Measurements from ENCODE around the gene DNM3. TPM values are rescaled to one million over a fixed set of nuclear protein-coding genes. Genes with fewer than 3 reads are reported as not detected.

The DNM3 gene
- total and polyA plus RNA-seq, 5 donors from 2014 or later, result 0.76 to 5.5 (median 1.6) TPM

DNA sequence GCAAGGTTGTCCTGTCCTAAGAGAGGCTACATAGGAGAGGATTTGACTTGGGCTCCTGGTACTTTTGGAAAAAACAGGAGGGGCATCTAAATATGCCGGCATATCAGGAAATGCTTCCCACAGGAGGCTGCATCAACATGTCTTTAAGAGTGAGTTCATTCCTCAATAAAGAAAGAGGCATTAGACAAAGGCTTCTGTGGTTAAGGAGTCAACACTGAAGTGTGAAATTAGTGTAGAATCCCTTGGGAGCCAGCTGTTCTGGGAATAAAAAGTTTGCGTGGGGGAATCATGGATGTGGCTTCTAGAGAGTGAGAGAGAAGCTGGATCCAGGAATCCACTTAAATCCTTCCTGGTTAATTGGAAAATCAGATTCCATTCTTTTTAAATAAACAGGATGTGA is 69.5 kb downstream of the DNM3 start:
- H3K4me1 Mint-ChIP-seq, result peaks cover 0 to 1% (median 0%) of the 10 kb centered on the region in 4 donors
- no peak overlapping the region for H3K4me3 Mint-ChIP-seq
- Histone ChIP-seq H3K27ac (ENCODE audit: insufficient read depth, low read length, poor library complexity, severe bottlenecking) (no peak overlapping the region), H3K36me3 (ENCODE audit: control insufficient read depth, insufficient read depth, low read length) (no peaks in the 10 kb centered on the region), H3K4me1 (ENCODE audit: control insufficient read depth, insufficient read depth, low read length, poor library complexity, severe bottlenecking) (no peaks in the 10 kb centered on the region), H3K27me3 (ENCODE audit: control insufficient read depth, insufficient read depth, low read length) (peaks cover under 1% of the 10 kb centered on the region), H3K4me3 (ENCODE audit: low read depth, low read length) (no peak overlapping the region), H3K9me3 (ENCODE audit: control insufficient read depth in 2 of 2, low read length in 2 of 2) (no peaks in the 10 kb centered on the region)
- H3K9me3 Mint-ChIP-seq, result no peaks in the 10 kb centered on the region
- H3K36me3 Mint-ChIP-seq, result no peaks in the 10 kb centered on the region
- no peak overlapping the region for H3K27ac Mint-ChIP-seq
- DNase-seq (no peak), ATAC-seq (ENCODE audit: low read depth in 2 of 2) (no peak)
- peaks cover 5% of the 10 kb centered on the region for H3K27me3 Mint-ChIP-seq

- ATAC-seq (ENCODE audit: low read depth in 2 of 2) (no peak), DNase-seq (no peak)
- H3K4me3 ChIP-seq (ENCODE audit: low read depth, low read length), result no peak overlapping the region
- Mint-ChIP-seq H3K4me1 (peaks cover 0 to 1% (median 0%) of the 10 kb centered on the region in 4 donors), H3K27me3 (peaks cover 5% of the 10 kb centered on the region), H3K4me3 (no peak overlapping the region), H3K36me3 (no peaks in the 10 kb centered on the region), H3K9me3 (no peaks in the 10 kb centered on the region), H3K27ac (no peak overlapping the region)
- H3K36me3 ChIP-seq (ENCODE audit: control insufficient read depth, insufficient read depth, low read length), result no peaks in the 10 kb centered on the region
- no peak overlapping the region for H3K27ac ChIP-seq (ENCODE audit: insufficient read depth, low read length, poor library complexity, severe bottlenecking)
- peaks cover 2% of the 10 kb centered on the region for H3K27me3 ChIP-seq (ENCODE audit: control insufficient read depth, insufficient read depth, low read length)
- no peaks in the 10 kb centered on the region for H3K4me1 ChIP-seq (ENCODE audit: control insufficient read depth, insufficient read depth, low read length, poor library complexity, severe bottlenecking)
- H3K9me3 ChIP-seq (ENCODE audit: control insufficient read depth in 2 of 2, low read length in 2 of 2), result no peaks in the 10 kb centered on the region
Measured at GRCh38 chr1:171911506-171911905, 70.2 kb downstream of the DNM3 start.

- DNase-seq (no peak), ATAC-seq (ENCODE audit: low read depth in 2 of 2) (no peak)
- H3K27me3 Mint-ChIP-seq, result peaks cover 5% of the 10 kb centered on the region
- H3K27ac Mint-ChIP-seq, result peak overlapping the region in 1 of 3 donors; percentile 3
- no peaks in the 10 kb centered on the region for H3K9me3 Mint-ChIP-seq
- H3K36me3 Mint-ChIP-seq, result no peaks in the 10 kb centered on the region
- Histone ChIP-seq H3K4me3 (ENCODE audit: low read depth, low read length) (no peak overlapping the region), H3K27ac (ENCODE audit: insufficient read depth, low read length, poor library complexity, severe bottlenecking) (no peak overlapping the region), H3K27me3 (ENCODE audit: control insufficient read depth, insufficient read depth, low read length) (peaks cover 2% of the 10 kb centered on the region), H3K9me3 (ENCODE audit: control insufficient read depth in 2 of 2, low read length in 2 of 2) (no peaks in the 10 kb centered on the region), H3K4me1 (ENCODE audit: control insufficient read depth, insufficient read depth, low read length, poor library complexity, severe bottlenecking) (no peaks in the 10 kb centered on the region), H3K36me3 (ENCODE audit: control insufficient read depth, insufficient read depth, low read length) (no peaks in the 10 kb centered on the region)
- peaks cover 0 to 1% (median 0%) of the 10 kb centered on the region in 4 donors for H3K4me1 Mint-ChIP-seq
- H3K4me3 Mint-ChIP-seq, result no peak overlapping the region
Measured at GRCh38 chr1:171912509-171913175, 71.3 kb downstream of the DNM3 start.

DNA sequence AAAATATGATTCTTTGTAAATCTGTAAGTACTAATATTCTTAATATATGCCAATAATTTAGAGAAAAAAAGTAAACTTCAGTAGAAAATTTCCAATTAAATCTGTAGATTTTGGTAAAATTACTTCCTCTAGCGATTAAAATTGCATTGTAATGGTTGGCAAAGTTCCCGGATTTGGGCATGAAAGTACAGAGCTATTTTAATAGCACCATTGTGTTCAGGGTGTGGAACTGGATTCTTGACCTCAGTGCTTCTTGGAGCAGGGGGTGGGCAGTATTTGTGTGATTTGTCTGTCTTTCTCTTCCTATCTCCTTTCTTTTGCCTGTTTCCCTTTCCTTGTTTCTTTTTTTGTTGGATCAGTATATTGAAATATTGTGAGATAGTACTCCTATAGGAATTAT is 72.1 kb downstream of the DNM3 start:
- ATAC-seq (ENCODE audit: low read depth in 2 of 2), result no peak
- H3K27me3 ChIP-seq (ENCODE audit: control insufficient read depth, insufficient read depth, low read length), result peaks cover 2% of the 10 kb centered on the region
- peaks cover 5% of the 10 kb centered on the region for H3K27me3 Mint-ChIP-seq

DNA sequence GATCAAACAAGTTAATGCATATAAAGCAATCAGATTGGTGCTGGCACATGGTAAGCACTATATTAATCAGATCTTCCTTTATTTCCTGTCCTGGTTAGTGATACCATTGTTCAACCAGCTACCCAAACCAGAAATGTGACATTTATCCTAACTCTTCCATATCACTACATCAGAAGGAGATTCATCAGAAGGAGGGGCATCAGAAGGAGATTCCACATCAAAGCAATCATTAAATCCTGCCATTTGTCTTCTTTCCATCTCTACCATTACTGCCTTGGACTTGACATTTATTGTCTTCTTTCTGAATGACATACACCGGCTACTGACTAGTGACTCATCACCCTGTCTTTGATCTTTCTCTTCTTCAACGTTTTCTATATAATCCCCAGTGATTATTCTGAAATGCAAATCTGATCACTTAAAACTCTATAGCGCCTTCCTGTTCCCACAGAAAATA is 75.0 kb downstream of the DNM3 start:
- Mint-ChIP-seq H3K4me3 (no peak overlapping the region), H3K4me1 (peaks cover 0 to 1% (median 0%) of the 10 kb centered on the region in 4 donors)

More for the DNA sequence above, 72.1 kb downstream of the DNM3 start:
- H3K9me3 ChIP-seq (ENCODE audit: control insufficient read depth in 2 of 2, low read length in 2 of 2), result no peaks in the 10 kb centered on the region
- no peak overlapping the region for H3K27ac ChIP-seq (ENCODE audit: insufficient read depth, low read length, poor library complexity, severe bottlenecking)
- no peak overlapping the region for H3K4me3 ChIP-seq (ENCODE audit: low read depth, low read length)
- DNase-seq, result no peak
- no peaks in the 10 kb centered on the region for H3K36me3 ChIP-seq (ENCODE audit: control insufficient read depth, insufficient read depth, low read length)
- Mint-ChIP-seq H3K27ac (no peak overlapping the region), H3K9me3 (no peaks in the 10 kb centered on the region), H3K4me1 (peaks cover 0 to 1% (median 0%) of the 10 kb centered on the region in 4 donors), H3K36me3 (no peaks in the 10 kb centered on the region), H3K4me3 (no peak overlapping the region)
- H3K4me1 ChIP-seq (ENCODE audit: control insufficient read depth, insufficient read depth, low read length, poor library complexity, severe bottlenecking), result no peaks in the 10 kb centered on the region

GRCh38 chr1:171917331-171917730 is 76.0 kb downstream of the DNM3 start:
- no peaks in the 10 kb centered on the region for H3K9me3 Mint-ChIP-seq
- H3K27ac Mint-ChIP-seq, result no peak overlapping the region

More for the DNA sequence above, 75.0 kb downstream of the DNM3 start:
- Mint-ChIP-seq H3K27ac (no peak overlapping the region), H3K27me3 (no peaks in the 10 kb centered on the region), H3K9me3 (no peaks in the 10 kb centered on the region), H3K36me3 (no peaks in the 10 kb centered on the region)
- Histone ChIP-seq H3K27me3 (ENCODE audit: control insufficient read depth, insufficient read depth, low read length) (peaks cover 2% of the 10 kb centered on the region), H3K27ac (ENCODE audit: insufficient read depth, low read length, poor library complexity, severe bottlenecking) (no peak overlapping the region), H3K4me1 (ENCODE audit: control insufficient read depth, insufficient read depth, low read length, poor library complexity, severe bottlenecking) (no peaks in the 10 kb centered on the region), H3K9me3 (ENCODE audit: control insufficient read depth in 2 of 2, low read length in 2 of 2) (no peaks in the 10 kb centered on the region), H3K4me3 (ENCODE audit: low read depth, low read length) (no peak overlapping the region), H3K36me3 (ENCODE audit: control insufficient read depth, insufficient read depth, low read length) (no peaks in the 10 kb centered on the region)
- peak in 1 of 3 donors; percentile 34 for DNase-seq
- peak; percentile 37 to 42 for ATAC-seq (ENCODE audit: low read depth in 2 of 2)

GRCh38 chr1:171919891-171920887 is 78.9 kb downstream of the DNM3 start:
- no peaks in the 10 kb centered on the region for H3K4me1 ChIP-seq (ENCODE audit: control insufficient read depth, insufficient read depth, low read length, poor library complexity, severe bottlenecking)
- DNase-seq (no peak), ATAC-seq (ENCODE audit: low read depth in 2 of 2) (no peak)
- Mint-ChIP-seq H3K4me1 (no peaks in the 10 kb centered on the region), H3K27ac (no peak overlapping the region), H3K4me3 (no peak overlapping the region), H3K27me3 (no peaks in the 10 kb centered on the region), H3K9me3 (peaks cover 0 to 4% (median 1%) of the 10 kb centered on the region in 7 donors), H3K36me3 (peaks cover 8% of the 10 kb centered on the region)
- H3K27me3 ChIP-seq (ENCODE audit: control insufficient read depth, insufficient read depth, low read length), result peaks cover 2% of the 10 kb centered on the region
- no peak overlapping the region for H3K27ac ChIP-seq (ENCODE audit: insufficient read depth, low read length, poor library complexity, severe bottlenecking)
- no peak overlapping the region for H3K4me3 ChIP-seq (ENCODE audit: low read depth, low read length)
- H3K9me3 ChIP-seq (ENCODE audit: control insufficient read depth in 2 of 2, low read length in 2 of 2), result no peaks in the 10 kb centered on the region
- H3K36me3 ChIP-seq (ENCODE audit: control insufficient read depth, insufficient read depth, low read length), result no peaks in the 10 kb centered on the region

More at GRCh38 chr1:171917331-171917730, 76.0 kb downstream of the DNM3 start:
- Mint-ChIP-seq H3K4me3 (no peak overlapping the region), H3K36me3 (peaks cover 3% of the 10 kb centered on the region), H3K4me1 (peaks cover 0 to 1% (median 0%) of the 10 kb centered on the region in 4 donors), H3K27me3 (no peaks in the 10 kb centered on the region)
- Histone ChIP-seq H3K27ac (ENCODE audit: insufficient read depth, low read length, poor library complexity, severe bottlenecking) (no peak overlapping the region), H3K36me3 (ENCODE audit: control insufficient read depth, insufficient read depth, low read length) (no peaks in the 10 kb centered on the region), H3K4me3 (ENCODE audit: low read depth, low read length) (no peak overlapping the region), H3K9me3 (ENCODE audit: control insufficient read depth in 2 of 2, low read length in 2 of 2) (no peaks in the 10 kb centered on the region), H3K27me3 (ENCODE audit: control insufficient read depth, insufficient read depth, low read length) (peaks cover 2% of the 10 kb centered on the region), H3K4me1 (ENCODE audit: control insufficient read depth, insufficient read depth, low read length, poor library complexity, severe bottlenecking) (no peaks in the 10 kb centered on the region)
- ATAC-seq (ENCODE audit: low read depth in 2 of 2) (no peak), DNase-seq (no peak)
